Superior temporal gyrus (tissue), 1 donor: ENCODE data around the gene EPHA1.

Source experiments
- DNase-seq: peaks from one replicate; pipeline ENCODE4 v3.0.0-alpha.2; 2016; ENCODE audit errors: extremely low spot score

Gene EPHA1

GRCh38 chr7:143374561-143374960 lies 34.1 kb downstream of the EPHA1 start:
- DNase-seq: no peak

GRCh38 chr7:143373255-143373794 lies 35.3 kb downstream of the EPHA1 start:
- no peak for DNase-seq

GRCh38 chr7:143372070-143372469 lies 36.6 kb downstream of the EPHA1 start:
- peak; percentile 91 for DNase-seq

- no peak for DNase-seq
Measured at GRCh38 chr7:143369678-143370651, 38.7 kb downstream of the EPHA1 start.

GRCh38 chr7:143368387-143368786 lies 40.3 kb downstream of the EPHA1 start:
- no peak for DNase-seq

GRCh38 chr7:143367972-143368371 lies 40.7 kb downstream of the EPHA1 start:
- no peak for DNase-seq

- no peak for DNase-seq
Measured at GRCh38 chr7:143363016-143363937, 45.4 kb downstream of the EPHA1 start.

- no peak for DNase-seq
Measured at GRCh38 chr7:143362131-143363015, 46.3 kb downstream of the EPHA1 start, which contains the start of gene FAM131B. FAM131B (minus strand) TSS chr7:143362713; CDS start chr7:143362603, 110 bp downstream.

- no peak for DNase-seq
Measured at GRCh38 chr7:143361552-143362130, 47.0 kb downstream of the EPHA1 start.

- no peak for DNase-seq
Measured at GRCh38 chr7:143360788-143361551, 47.7 kb downstream of the EPHA1 start.

GRCh38 chr7:143359771-143360353 lies 48.8 kb downstream of the EPHA1 start:
- no peak for DNase-seq

GRCh38 chr7:143358626-143359025 lies 50.0 kb downstream of the EPHA1 start:
- DNase-seq: no peak

GRCh38 chr7:143356414-143357050 lies 52.1 kb downstream of the EPHA1 start:
- DNase-seq: no peak

- no peak for DNase-seq
Measured at GRCh38 chr7:143355450-143356385, 52.9 kb downstream of the EPHA1 start.

- DNase-seq: no peak
Measured at GRCh38 chr7:143354965-143355364, 53.7 kb downstream of the EPHA1 start.

GRCh38 chr7:143354376-143354775 lies 54.3 kb downstream of the EPHA1 start:
- no peak for DNase-seq

GRCh38 chr7:143352531-143353002 lies 56.1 kb downstream of the EPHA1 start:
- no peak for DNase-seq

GRCh38 chr7:143351574-143351973 lies 57.1 kb downstream of the EPHA1 start:
- no peak for DNase-seq
